Thoracic aorta (tissue), 2 donors: Measurements from ENCODE around the gene IQSEC1. TPM values are rescaled to one million over a fixed set of nuclear protein-coding genes. Genes with fewer than 3 reads are reported as not detected.
A peak's percentile ranks its signal among the peaks of the same experiment; 100 is the strongest.

Experiments used
- ATAC-seq: fragments of 150-250 bp; one replicate; pipeline ENCODE4 v1.8.0; 2017; ENCODE audit warnings: low read depth; ENCODE audit not compliant: insufficient number of reproducible peaks, low FRiP score
- DNase-seq: peaks from one replicate; pipeline ENCODE4 v3.0.0-alpha.2; 2020; ENCODE audit warnings: low spot score
- H3K27ac ChIP-seq, 2 donors: fragments of 200-600 bp; sonication (generic); 1 replicate in 1 of 2; 2 replicates in 1 of 2; pipeline ENCODE4 v1.5.1; 2016; ENCODE audit warnings: mild to moderate bottlenecking in 2 of 2, moderate library complexity in 2 of 2
- H3K27me3 ChIP-seq: fragments of 200-600 bp; sonication (generic); replicated peaks from 2 replicates; pipeline ENCODE4 v1.6.0; 2016; ENCODE audit warnings: mild to moderate bottlenecking; ENCODE audit not compliant: insufficient read depth
- H3K36me3 ChIP-seq: fragments of 200-600 bp; sonication (generic); one replicate; pipeline ENCODE4 v1.5.1; 2016
- H3K4me1 ChIP-seq, 2 donors: fragments of 200-600 bp; sonication (generic); 1 replicate in 1 of 2; 2 replicates in 1 of 2; pipeline versions ENCODE4 v1.5.1 to v1.6.0; 2016; ENCODE audit warnings: low read depth in 2 of 2, mild to moderate bottlenecking in 1 of 2; ENCODE audit not compliant: control insufficient read depth in 1 of 2
- H3K4me3 ChIP-seq: fragments of 200-600 bp; sonication (generic); 2 replicates; pipeline ENCODE4 v1.5.1; 2016; ENCODE audit warnings: mild to moderate bottlenecking
- H3K9me3 ChIP-seq: fragments of 200-600 bp; sonication (generic); 2 replicates; pipeline ENCODE4 v1.5.1; 2016
- CTCF ChIP-seq: fragments of 200-600 bp; sonication (generic); IDR thresholded peaks from one replicate; pipeline ENCODE4 v1.5.1; 2019; ENCODE audit warnings: antibody characterized with exemption
- total RNA-seq, 2 donors: library from RNA; depleted of rRNA; stranded (reverse); fragments of >200 nt; gene quantifications; one replicate each; pipeline versions ENCODE4 v1.1.0 to v1.2.3, GENCODE V29; 2016

IQSEC1 gene
- total RNA-seq, 2 donors from 2014 or later = 93.6 to 121 TPM

GRCh38 chr3:12966847-12967605 is 106.2 kb downstream of the IQSEC1 start:
- peak; percentile 9 for ATAC-seq
- no peak for TF ChIP-seq CTCF
- no peaks in the 10 kb centered on the region for H3K9me3 ChIP-seq
- H3K4me1 ChIP-seq = peaks cover 47 to 75% of the 10 kb centered on the region in 2 donors
- peak overlapping the region; percentile 77 to 81 for H3K27ac ChIP-seq
- H3K27me3 ChIP-seq = no peaks in the 10 kb centered on the region
- no peak for DNase-seq
- peak overlapping the region; percentile 82 for H3K4me3 ChIP-seq
- no peaks in the 10 kb centered on the region for H3K36me3 ChIP-seq

- no peak for TF ChIP-seq CTCF
- no peaks in the 10 kb centered on the region for H3K36me3 ChIP-seq
- DNase-seq (no peak), ATAC-seq (no peak)
- no peaks in the 10 kb centered on the region for H3K27me3 ChIP-seq
- H3K9me3 ChIP-seq = no peaks in the 10 kb centered on the region
- H3K4me1 ChIP-seq = peaks cover 54 to 83% of the 10 kb centered on the region in 2 donors
- peak overlapping the region; percentile 82 for H3K4me3 ChIP-seq
- peak overlapping the region in 1 of 2 donors; percentile 77 for H3K27ac ChIP-seq
Measured at GRCh38 chr3:12965999-12966846, 107.0 kb downstream of the IQSEC1 start.

GRCh38 chr3:12964711-12965612 is 108.3 kb downstream of the IQSEC1 start:
- peaks cover 65 to 88% of the 10 kb centered on the region in 2 donors for H3K4me1 ChIP-seq
- no peaks in the 10 kb centered on the region for H3K27me3 ChIP-seq
- H3K9me3 ChIP-seq = no peaks in the 10 kb centered on the region
- peak overlapping the region; percentile 7 to 18 for H3K27ac ChIP-seq
- no peak for ATAC-seq
- no peak for DNase-seq
- H3K36me3 ChIP-seq = no peaks in the 10 kb centered on the region
- H3K4me3 ChIP-seq = no peak overlapping the region
- TF ChIP-seq CTCF = no peak

GRCh38 chr3:12963922-12964701 is 109.1 kb downstream of the IQSEC1 start:
- TF ChIP-seq CTCF = no peak
- Histone ChIP-seq H3K4me3 (no peak overlapping the region), H3K27me3 (no peaks in the 10 kb centered on the region), H3K27ac (peak overlapping the region in 1 of 2 donors; percentile 16), H3K4me1 (peaks cover 66 to 88% of the 10 kb centered on the region in 2 donors), H3K36me3 (no peaks in the 10 kb centered on the region), H3K9me3 (no peaks in the 10 kb centered on the region)
- DNase-seq (no peak), ATAC-seq (no peak)
